B cell (primary cell): ENCODE data around the gene PPP1R12C. TPM values are rescaled to one million over a fixed set of nuclear protein-coding genes. Genes with fewer than 3 reads are reported as not detected.
A peak's percentile ranks its signal among the peaks of the same experiment; 100 is the strongest.

ENCODE experiments used
- ATAC-seq: fragments of 200-7000 bp; cut with Tn5 transposase; one replicate; pipeline ENCODE4 v1.10.0; 2021; ENCODE audit warnings: low read depth, mild to moderate bottlenecking, moderate number of reproducible peaks, moderate library complexity
- CTCF ChIA-PET: fragments of 350-600 bp; sonication (Branson Sonifier 250); formaldehyde crosslinking; loops from one replicate; lab custom pipeline; 2021; ENCODE audit warnings: antibody characterized with exemption, inconsistent platforms; lab: Charles Lee
- POLR2A ChIA-PET: fragments of 350-600 bp; sonication (Branson Sonifier 250); formaldehyde crosslinking; loops from one replicate; lab custom pipeline; 2021; ENCODE audit warnings: antibody characterized with exemption; lab: Charles Lee
- DNase-seq: peaks from one replicate; pipeline ENCODE4 v3.0.0; 2013
- H2AFZ ChIP-seq: 2 replicates; pipeline ENCODE4 v1.6.1; 2012; ENCODE audit warnings: mild to moderate bottlenecking, low read depth, low read length; ENCODE audit not compliant: insufficient read depth, poor library complexity, severe bottlenecking
- H3K27ac ChIP-seq, 2 donors: 1 replicate in 1 of 2; 2 replicates in 1 of 2; pipeline ENCODE4 v1.5.1; 2012 to 2013; ENCODE audit warnings: low read length in 2 of 2, mild to moderate bottlenecking in 2 of 2, moderate library complexity in 1 of 2
- H3K27me3 ChIP-seq, 4 experiments: fragments of 200-600 bp in 1 of 4; sonication (generic) in 1 of 4; replicated peaks in 1 of 4; 1 replicate in 2 of 4; 2 replicates in 2 of 4; pipeline versions ENCODE4 v1.6.1 to v1.7.0; 2013 to 2016; ENCODE audit warnings: low read length in 3 of 4, mild to moderate bottlenecking in 2 of 4, mixed read lengths in 1 of 4, moderate library complexity in 1 of 4; ENCODE audit not compliant: insufficient read depth in 4 of 4, control insufficient read depth in 3 of 4; ENCODE audit errors: control extremely low read depth in 1 of 4
- H3K36me3 ChIP-seq, 2 experiments: replicated peaks in 1 of 2; 1 replicate in 1 of 2; 2 replicates in 1 of 2; pipeline versions ENCODE4 v1.6.1 to v1.7.1; 2013; ENCODE audit warnings: low read length in 1 of 2; ENCODE audit not compliant: insufficient read depth in 2 of 2, control insufficient read depth in 1 of 2; ENCODE audit errors: control extremely low read depth in 1 of 2, extremely low read depth in 1 of 2
- H3K4me1 ChIP-seq, 2 donors: fragments of 200-600 bp in 1 of 2; sonication (generic) in 1 of 2; 1 replicate in 1 of 2; 2 replicates in 1 of 2; pipeline versions ENCODE4 v1.5.1 to v1.6.1; 2013 to 2017; ENCODE audit warnings: low read length in 2 of 2; ENCODE audit not compliant: control insufficient read depth in 2 of 2, insufficient read depth in 2 of 2
- H3K4me2 ChIP-seq: replicated peaks from 2 replicates; pipeline ENCODE3; 2012; ENCODE audit warnings: mild to moderate bottlenecking, low read depth, low read length; ENCODE audit not compliant: poor library complexity, severe bottlenecking
- H3K4me3 ChIP-seq, 5 experiments: fragments of 200-600 bp in 1 of 5; sonication (generic) in 1 of 5; 1 replicate in 3 of 5; 2 replicates in 2 of 5; pipeline versions ENCODE4 v1.5.1 to v1.7.0; 2011 to 2016; ENCODE audit warnings: low read length in 4 of 5, mild to moderate bottlenecking in 4 of 5, low read depth in 2 of 5, control low read depth in 1 of 5, moderate library complexity in 1 of 5; ENCODE audit not compliant: insufficient read depth in 1 of 5; ENCODE audit errors: control extremely low read depth in 1 of 5, extremely low read depth in 1 of 5
- H3K79me2 ChIP-seq: fragments of 200-600 bp; sonication (generic); one replicate; pipeline ENCODE4 v1.6.0; 2016; ENCODE audit warnings: low read length; ENCODE audit not compliant: control insufficient read depth, insufficient read depth
- H3K9ac ChIP-seq: fragments of 200-600 bp; sonication (generic); 2 replicates; pipeline ENCODE4 v1.6.1; 2017; ENCODE audit warnings: mild to moderate bottlenecking, low read length, moderate library complexity
- H3K9me3 ChIP-seq, 3 donors: one replicate each; pipeline versions ENCODE4 v1.6.1 to v1.7.1; 2013; ENCODE audit warnings: low read length in 2 of 3; ENCODE audit not compliant: control insufficient read depth in 2 of 3, insufficient read depth in 1 of 3; ENCODE audit errors: control extremely low read depth in 1 of 3
- H4K20me1 ChIP-seq: 2 replicates; pipeline ENCODE4 v1.6.0; 2012; ENCODE audit warnings: mild to moderate bottlenecking, low read length; ENCODE audit not compliant: insufficient read depth, control insufficient read depth, poor library complexity, severe bottlenecking
- H3K27ac Mint-ChIP-seq: one replicate; pipeline ENCODE4 v1.8.0; 2021; ENCODE audit warnings: mixed read lengths
- H3K27me3 Mint-ChIP-seq: one replicate; pipeline ENCODE4 v1.8.0; 2021; ENCODE audit warnings: mixed read lengths
- H3K4me1 Mint-ChIP-seq: one replicate; pipeline ENCODE4 v1.8.0; 2021; ENCODE audit warnings: mixed read lengths
- H3K4me3 Mint-ChIP-seq: one replicate; pipeline ENCODE4 v1.8.0; 2021; ENCODE audit warnings: mixed read lengths
- H3K9me3 Mint-ChIP-seq: one replicate; pipeline ENCODE4 v1.8.0; 2022; ENCODE audit warnings: mixed read lengths; ENCODE audit not compliant: insufficient read depth
- EZH2 ChIP-seq: IDR thresholded peaks from 2 replicates; pipeline ENCODE4 v1.6.1; 2012; ENCODE audit warnings: borderline replicate concordance, low read depth, mild to moderate bottlenecking, moderate library complexity, low read length; ENCODE audit not compliant: insufficient read depth, poor library complexity, severe bottlenecking
- WGBS: methylation state at CpG from one replicate; pipeline ENCODE4 v1.1.5; 2013; ENCODE audit warnings: missing lambda C conversion rate; ENCODE audit not compliant: insufficient coverage; 5-methylcytosine and 5-hydroxymethylcytosine counted together
- intact Hi-C: fragments of 100-400 bp; cut with micrococcal nuclease; formaldehyde crosslinking; loops from one replicate; pipeline ENCODE4 v1.10.0; 2022
- polyA plus RNA-seq: library from polyadenylated mRNA; depleted of rRNA; stranded (reverse); fragments of >200 nt; gene quantifications from 2 replicates; pipeline ENCODE4 v1.2.3, GENCODE V29; 2012
- total RNA-seq, 2 donors: library from RNA; stranded (reverse); fragments of 120-200 nt in 1 of 2; gene quantifications; 1 replicate in 1 of 2; 2 replicates in 1 of 2; pipeline versions ENCODE4 v1.2.3 to v1.2.4, GENCODE V29; 2013 to 2022
- TF ChIP-seq, protein P1 (sequence below): fragments of 200-600 bp; IDR thresholded peaks from one replicate; pipeline ENCODE4 v1.8.0; 2022; ENCODE audit warnings: antibody characterized with exemption, mild to moderate bottlenecking

The PPP1R12C gene
- total and polyA plus RNA-seq, 2 donors (not counting 1 experiment from before 2014, with no cell fraction given): 145 to 179 TPM

DNA sequence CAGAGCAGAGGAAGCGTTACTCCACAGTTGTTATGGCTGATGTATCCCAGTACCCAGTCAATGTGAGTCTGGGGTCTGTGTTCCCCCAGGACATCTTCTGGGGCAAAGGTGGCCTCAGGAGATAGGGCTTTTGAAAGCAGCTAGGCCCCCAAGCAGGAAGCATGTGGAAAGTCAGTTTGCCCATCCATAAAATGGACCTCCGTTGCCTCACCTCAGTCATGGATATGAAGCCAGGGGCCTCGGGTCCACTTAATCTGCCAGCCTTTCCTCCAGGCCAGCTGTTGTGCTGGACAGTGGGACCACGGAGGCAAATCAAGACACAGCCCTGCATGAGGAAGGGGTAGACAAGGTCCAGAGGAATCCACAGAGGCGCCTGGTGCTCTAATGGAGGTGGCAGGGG is 38.4 kb downstream of the PPP1R12C start:
- Histone ChIP-seq H3K4me3 (no peak overlapping the region), H3K4me2 (no peak overlapping the region), H3K27me3 (peaks cover 0 to 72% (median 24%) of the 10 kb centered on the region in 4 experiments), H3K9ac (no peak overlapping the region), H3K27ac (no peak overlapping the region), H3K79me2 (no peaks in the 10 kb centered on the region), H3K36me3 (no peaks in the 10 kb centered on the region), H4K20me1 (no peaks in the 10 kb centered on the region), H3K9me3 (peaks cover 0 to 50% (median 4%) of the 10 kb centered on the region in 3 donors), H3K4me1 (peaks cover 30% of the 10 kb centered on the region in 2 donors), H2AFZ (no peak overlapping the region)
- H3K27ac Mint-ChIP-seq: no peak overlapping the region
- ChIA-PET POLR2A (no interaction called here), CTCF (interaction anchor here (1.2 kb wide), 1 partner anchor 9 kb away, joined by 3 read pairs; no protein-coding TSS in a partner anchor)
- intact Hi-C loops: no loop called here
- peaks cover 7% of the 10 kb centered on the region for H3K9me3 Mint-ChIP-seq
- TF ChIP-seq EZH2: no peak
- TF ChIP-seq, protein P1, sequence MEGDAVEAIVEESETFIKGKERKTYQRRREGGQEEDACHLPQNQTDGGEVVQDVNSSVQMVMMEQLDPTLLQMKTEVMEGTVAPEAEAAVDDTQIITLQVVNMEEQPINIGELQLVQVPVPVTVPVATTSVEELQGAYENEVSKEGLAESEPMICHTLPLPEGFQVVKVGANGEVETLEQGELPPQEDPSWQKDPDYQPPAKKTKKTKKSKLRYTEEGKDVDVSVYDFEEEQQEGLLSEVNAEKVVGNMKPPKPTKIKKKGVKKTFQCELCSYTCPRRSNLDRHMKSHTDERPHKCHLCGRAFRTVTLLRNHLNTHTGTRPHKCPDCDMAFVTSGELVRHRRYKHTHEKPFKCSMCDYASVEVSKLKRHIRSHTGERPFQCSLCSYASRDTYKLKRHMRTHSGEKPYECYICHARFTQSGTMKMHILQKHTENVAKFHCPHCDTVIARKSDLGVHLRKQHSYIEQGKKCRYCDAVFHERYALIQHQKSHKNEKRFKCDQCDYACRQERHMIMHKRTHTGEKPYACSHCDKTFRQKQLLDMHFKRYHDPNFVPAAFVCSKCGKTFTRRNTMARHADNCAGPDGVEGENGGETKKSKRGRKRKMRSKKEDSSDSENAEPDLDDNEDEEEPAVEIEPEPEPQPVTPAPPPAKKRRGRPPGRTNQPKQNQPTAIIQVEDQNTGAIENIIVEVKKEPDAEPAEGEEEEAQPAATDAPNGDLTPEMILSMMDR: no peak
- no peak for DNase-seq
- ATAC-seq: no peak
- peaks cover 63% of the 10 kb centered on the region for H3K27me3 Mint-ChIP-seq
- H3K4me1 Mint-ChIP-seq: peaks cover 33% of the 10 kb centered on the region
- peak overlapping the region; percentile 57 for H3K4me3 Mint-ChIP-seq
- 94% methylated on average over 5 of the region's 5 CpGs for WGBS

DNA sequence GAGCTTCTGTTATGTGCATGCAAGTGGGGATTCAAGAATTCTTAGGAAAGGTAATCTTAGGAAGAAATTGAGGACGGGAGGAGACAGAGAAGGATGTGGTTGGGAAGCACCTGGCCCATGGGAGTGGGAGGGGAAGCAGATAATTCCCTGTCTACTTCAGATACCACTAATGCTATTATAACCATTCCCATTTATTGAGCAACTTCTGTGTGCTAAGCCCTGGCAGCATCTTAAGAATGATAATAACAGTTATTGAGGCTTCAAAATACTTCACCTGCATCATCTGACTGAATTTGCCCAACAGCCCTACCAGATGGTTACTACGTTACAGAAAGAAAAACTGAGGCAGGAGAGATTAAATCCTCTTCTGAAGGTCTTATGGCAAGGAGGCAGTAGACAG is 40.3 kb downstream of the PPP1R12C start:
- H3K4me2 ChIP-seq: no peak overlapping the region
- TF ChIP-seq EZH2: no peak
- TF ChIP-seq, protein P1: no peak
- ChIA-PET POLR2A (no interaction called here), CTCF (no interaction called here)
- no peak overlapping the region for H3K27ac Mint-ChIP-seq
- no peak overlapping the region for H3K27ac ChIP-seq
- no peak overlapping the region for H3K9ac ChIP-seq
- no CpG with 5 or more reads among the region's 2 CpGs for WGBS
- no peaks in the 10 kb centered on the region for H4K20me1 ChIP-seq
- ATAC-seq (no peak), DNase-seq (no peak)
- peaks cover 20 to 25% of the 10 kb centered on the region in 2 donors for H3K4me1 ChIP-seq
- peaks cover 23% of the 10 kb centered on the region for H3K4me1 Mint-ChIP-seq
- peaks cover 0 to 64% (median 22%) of the 10 kb centered on the region in 4 experiments for H3K27me3 ChIP-seq
- H3K36me3 ChIP-seq: no peaks in the 10 kb centered on the region
- no peak overlapping the region for H3K4me3 Mint-ChIP-seq
- H3K9me3 Mint-ChIP-seq: peaks cover 4% of the 10 kb centered on the region
- peaks cover 62% of the 10 kb centered on the region for H3K27me3 Mint-ChIP-seq
- H2AFZ ChIP-seq: no peak overlapping the region
- no peak overlapping the region for H3K4me3 ChIP-seq
- intact Hi-C loops: no loop called here
- peaks cover 0 to 45% (median 4%) of the 10 kb centered on the region in 3 donors for H3K9me3 ChIP-seq
- no peaks in the 10 kb centered on the region for H3K79me2 ChIP-seq
